SK-N-SH (cell line): ENCODE results near the gene KY. TPM values are rescaled to one million over a fixed set of nuclear protein-coding genes. Genes with fewer than 3 reads are reported as not detected.

Source experiments
- CTCF ChIA-PET: fragments of 300-600, 350-600 bp; formaldehyde crosslinking; extraction: SDS; loops from one replicate; lab custom pipeline; 2021; lab: Yijun Ruan, JAX
- POLR2A ChIA-PET: fragments of 350-600 bp; sonication (Branson Sonifier 250); formaldehyde crosslinking; extraction: SDS; loops from one replicate; lab custom pipeline; 2020; ENCODE audit warnings: antibody characterized with exemption, inconsistent platforms; lab: Yijun Ruan, JAX
- DNase-seq: peaks from one replicate; pipeline ENCODE4 v3.0.0; 2012
- H2AFZ ChIP-seq: fragments of 200-600 bp; sonication (generic); 2 replicates; pipeline ENCODE4 v1.8.1; 2016; ENCODE audit warnings: antibody characterized with exemption, mild to moderate bottlenecking, low read depth
- H3F3A ChIP-seq: fragments of 200-600 bp; sonication (generic); replicated peaks from 2 replicates; pipeline ENCODE3; 2016; ENCODE audit warnings: antibody characterized with exemption, mild to moderate bottlenecking; ENCODE audit not compliant: insufficient read depth
- H3K27ac ChIP-seq, 2 experiments: fragments of 200-500 bp in 1 of 2; fragments of 200-600 bp in 1 of 2; sonication (Bioruptor generic) in 1 of 2; sonication (generic), shearing (Covaris generic) in 1 of 2; 2 replicates each; pipeline versions ENCODE4 v1.5.1 to v1.6.1; 2014 to 2016; ENCODE audit warnings: low read depth in 2 of 2, inconsistent platforms in 1 of 2, low read length in 1 of 2, mild to moderate bottlenecking in 1 of 2, mixed read lengths in 1 of 2
- H3K27me3 ChIP-seq: fragments of 200-600 bp; sonication (generic), shearing (Covaris generic); 2 replicates; pipeline ENCODE4 v1.6.1; 2016; ENCODE audit warnings: mixed run types; ENCODE audit not compliant: insufficient read depth
- H3K36me3 ChIP-seq, 2 experiments: fragments of 200-500 bp in 1 of 2; fragments of 200-600 bp in 1 of 2; sonication (Bioruptor generic) in 1 of 2; sonication (generic) in 1 of 2; replicated peaks in 1 of 2; 2 replicates each; pipeline versions ENCODE3 to v1.5.1; 2014 to 2016; ENCODE audit warnings: low read length in 1 of 2, mild to moderate bottlenecking in 1 of 2; ENCODE audit not compliant: insufficient read depth in 2 of 2, control insufficient read depth in 1 of 2
- H3K4me1 ChIP-seq, 2 experiments: fragments of 200-500 bp in 1 of 2; fragments of 200-600 bp in 1 of 2; sonication (Bioruptor generic) in 1 of 2; sonication (generic), shearing (Covaris generic) in 1 of 2; 2 replicates each; pipeline versions ENCODE4 v1.5.1 to v1.6.1; 2014 to 2016; ENCODE audit warnings: low read depth in 1 of 2, low read length in 1 of 2, mixed run types in 1 of 2; ENCODE audit not compliant: insufficient read depth in 2 of 2, control insufficient read depth in 1 of 2
- H3K4me2 ChIP-seq: fragments of 200-600 bp; sonication (generic), shearing (Covaris generic); 2 replicates; pipeline ENCODE4 v1.6.1; 2017; ENCODE audit warnings: mixed run types
- H3K4me3 ChIP-seq, 2 experiments: fragments of 200-500 bp in 1 of 2; fragments of 200-600 bp in 1 of 2; sonication (Bioruptor generic) in 1 of 2; sonication (generic), shearing (Covaris generic) in 1 of 2; 2 replicates each; pipeline versions ENCODE4 v1.5.1 to v1.8.1; 2014 to 2016; ENCODE audit warnings: low read depth in 2 of 2, inconsistent platforms in 1 of 2, low read length in 1 of 2, mild to moderate bottlenecking in 1 of 2, mixed read lengths in 1 of 2, moderate library complexity in 1 of 2
- H3K79me2 ChIP-seq: fragments of 200-600 bp; sonication (generic); 2 replicates; pipeline ENCODE4 v1.8.1; 2017; ENCODE audit warnings: mild to moderate bottlenecking; ENCODE audit not compliant: insufficient read depth
- H3K9ac ChIP-seq: fragments of 200-600 bp; sonication (generic); 2 replicates; pipeline ENCODE4 v1.6.1; 2017; ENCODE audit warnings: mixed run types
- H3K9me2 ChIP-seq: fragments of 200-600 bp; sonication (generic); 2 replicates; pipeline ENCODE4 v1.6.1; 2017; ENCODE audit warnings: mixed run types
- H3K9me3 ChIP-seq: fragments of 200-600 bp; sonication (generic); 2 replicates; pipeline ENCODE4 v1.6.1; 2017; ENCODE audit warnings: mixed run types, mild to moderate bottlenecking, moderate library complexity
- H4K20me1 ChIP-seq: fragments of 200-600 bp; sonication (generic); 2 replicates; pipeline ENCODE4 v1.6.1; 2017; ENCODE audit warnings: mild to moderate bottlenecking, mixed run types; ENCODE audit not compliant: insufficient read depth
- ELF1 ChIP-seq: IDR thresholded peaks from 2 replicates; pipeline ENCODE4 v1.4.0; 2012
- EP300 ChIP-seq, 2 experiments: IDR thresholded peaks; 2 replicates each; pipeline versions ENCODE4 v1.4.0 to v1.6.1; 2012; ENCODE audit warnings: borderline replicate concordance in 1 of 2, low read depth in 1 of 2, low read length in 1 of 2
- EZH2phosphoT487 ChIP-seq: fragments of 200-600 bp; sonication (generic); IDR thresholded peaks from 2 replicates; pipeline ENCODE4 v1.6.1; 2017; ENCODE audit warnings: low read depth, mixed run types, mild to moderate bottlenecking, antibody characterized with exemption, moderate library complexity, borderline replicate concordance
- MEF2A ChIP-seq: IDR thresholded peaks from 2 replicates; pipeline ENCODE4 v1.4.0; 2012; ENCODE audit warnings: low read depth, borderline replicate concordance
- MXI1 ChIP-seq: IDR thresholded peaks from 2 replicates; pipeline ENCODE4 v1.6.1; 2012; ENCODE audit warnings: mild to moderate bottlenecking, low read depth, low read length, improper control_type of control experiment
- NFIC ChIP-seq: IDR thresholded peaks from 2 replicates; pipeline ENCODE4 v1.4.0; 2012; ENCODE audit warnings: borderline replicate concordance
- NRF1 ChIP-seq: IDR thresholded peaks from 2 replicates; pipeline ENCODE4 v1.6.1; 2012; ENCODE audit warnings: low read depth, mild to moderate bottlenecking, low read length
- RCOR1 ChIP-seq: fragments of 150-350 bp; IDR thresholded peaks from 2 replicates; pipeline ENCODE4 v1.6.1; 2017; ENCODE audit warnings: antibody characterized with exemption, low read length
- SMC3 ChIP-seq: IDR thresholded peaks from 2 replicates; pipeline ENCODE4 v1.6.1; 2012; ENCODE audit warnings: low read depth, low read length, improper control_type of control experiment
- TAF1 ChIP-seq: IDR thresholded peaks from 2 replicates; pipeline ENCODE4 v1.6.1; 2012; ENCODE audit warnings: low read depth, mild to moderate bottlenecking, low read length, moderate library complexity, borderline replicate concordance
- TEAD4 ChIP-seq: IDR thresholded peaks from 2 replicates; pipeline ENCODE4 v1.4.0; 2012; ENCODE audit warnings: mild to moderate bottlenecking, borderline replicate concordance; ENCODE audit not compliant: insufficient read depth
- USF1 ChIP-seq: IDR thresholded peaks from 2 replicates; pipeline ENCODE4 v1.4.0; 2012; ENCODE audit warnings: low read depth, borderline replicate concordance
- YY1 ChIP-seq: IDR thresholded peaks from 2 replicates; pipeline ENCODE4 v1.4.0; 2012; ENCODE audit warnings: low read depth, mild to moderate bottlenecking
- WGBS: methylation state at CpG from one replicate; pipeline ENCODE4 v1.1.6; 2017; ENCODE audit warnings: low lambda C conversion rate; 5-methylcytosine and 5-hydroxymethylcytosine counted together
- polyA plus RNA-seq, 3 experiments: library from polyadenylated mRNA; depleted of rRNA; stranded (reverse); fragments of >200 nt; gene quantifications; 2 replicates each; pipeline ENCODE4 v1.2.3, GENCODE V29; 2012
- TF ChIP-seq, protein P1 (sequence below): fragments of 150-350 bp; IDR thresholded peaks from 2 replicates; pipeline ENCODE4 v1.6.1; 2017; ENCODE audit warnings: antibody characterized with exemption, low read length, low read depth, borderline replicate concordance
- TF ChIP-seq, protein P2 (sequence below): IDR thresholded peaks from 2 replicates; pipeline ENCODE4 v1.4.0; 2012; ENCODE audit warnings: low read depth
- TF ChIP-seq, protein P3 (sequence below): IDR thresholded peaks from 2 replicates; pipeline ENCODE4 v1.6.1; 2012; ENCODE audit warnings: mild to moderate bottlenecking, low read depth, low read length, moderate library complexity
- TF ChIP-seq, protein P4 (sequence below): IDR thresholded peaks from 2 replicates; pipeline ENCODE4 v1.4.0; 2012; ENCODE audit warnings: low read depth, borderline replicate concordance

The KY gene
- polyA plus RNA-seq, 1 of the 3 experiments (the other 2 are of a cell fraction): 2.4 TPM

- Histone ChIP-seq H3K36me3 (no peaks in the 10 kb centered on the region), H3K4me2 (no peak overlapping the region), H2AFZ (no peak overlapping the region), H3K79me2 (no peaks in the 10 kb centered on the region), H3K27me3 (no peaks in the 10 kb centered on the region), H3K9me2 (no peaks in the 10 kb centered on the region), H3K4me3 (no peak overlapping the region), H3K4me1 (peaks cover 0 to 21% of the 10 kb centered on the region in 2 experiments; a peak in 1 of 4 replicates), H4K20me1 (no peaks in the 10 kb centered on the region), H3K9ac (no peak overlapping the region), H3K9me3 (no peaks in the 10 kb centered on the region), H3K27ac (no peak overlapping the region), H3F3A (no peaks in the 10 kb centered on the region)
- ChIA-PET POLR2A (no interaction called here), CTCF (interaction anchor here (0.6 to 1.1 kb wide), 2 partner anchors 11 to 187 kb away, joined by 3 to 5 read pairs; partner anchors contain the start of gene EPHB1)
- no peak for TF ChIP-seq MXI1
- no peak for TF ChIP-seq NRF1
- TF ChIP-seq NFIC: no peak
- TF ChIP-seq, protein P1, sequence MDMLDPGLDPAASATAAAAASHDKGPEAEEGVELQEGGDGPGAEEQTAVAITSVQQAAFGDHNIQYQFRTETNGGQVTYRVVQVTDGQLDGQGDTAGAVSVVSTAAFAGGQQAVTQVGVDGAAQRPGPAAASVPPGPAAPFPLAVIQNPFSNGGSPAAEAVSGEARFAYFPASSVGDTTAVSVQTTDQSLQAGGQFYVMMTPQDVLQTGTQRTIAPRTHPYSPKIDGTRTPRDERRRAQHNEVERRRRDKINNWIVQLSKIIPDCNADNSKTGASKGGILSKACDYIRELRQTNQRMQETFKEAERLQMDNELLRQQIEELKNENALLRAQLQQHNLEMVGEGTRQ: no peak
- no peak for TF ChIP-seq EZH2phosphoT487
- no peak for TF ChIP-seq USF1
- TF ChIP-seq, protein P2, sequence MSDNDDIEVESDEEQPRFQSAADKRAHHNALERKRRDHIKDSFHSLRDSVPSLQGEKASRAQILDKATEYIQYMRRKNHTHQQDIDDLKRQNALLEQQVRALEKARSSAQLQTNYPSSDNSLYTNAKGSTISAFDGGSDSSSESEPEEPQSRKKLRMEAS: no peak
- TF ChIP-seq YY1: no peak
- TF ChIP-seq, protein P3, sequence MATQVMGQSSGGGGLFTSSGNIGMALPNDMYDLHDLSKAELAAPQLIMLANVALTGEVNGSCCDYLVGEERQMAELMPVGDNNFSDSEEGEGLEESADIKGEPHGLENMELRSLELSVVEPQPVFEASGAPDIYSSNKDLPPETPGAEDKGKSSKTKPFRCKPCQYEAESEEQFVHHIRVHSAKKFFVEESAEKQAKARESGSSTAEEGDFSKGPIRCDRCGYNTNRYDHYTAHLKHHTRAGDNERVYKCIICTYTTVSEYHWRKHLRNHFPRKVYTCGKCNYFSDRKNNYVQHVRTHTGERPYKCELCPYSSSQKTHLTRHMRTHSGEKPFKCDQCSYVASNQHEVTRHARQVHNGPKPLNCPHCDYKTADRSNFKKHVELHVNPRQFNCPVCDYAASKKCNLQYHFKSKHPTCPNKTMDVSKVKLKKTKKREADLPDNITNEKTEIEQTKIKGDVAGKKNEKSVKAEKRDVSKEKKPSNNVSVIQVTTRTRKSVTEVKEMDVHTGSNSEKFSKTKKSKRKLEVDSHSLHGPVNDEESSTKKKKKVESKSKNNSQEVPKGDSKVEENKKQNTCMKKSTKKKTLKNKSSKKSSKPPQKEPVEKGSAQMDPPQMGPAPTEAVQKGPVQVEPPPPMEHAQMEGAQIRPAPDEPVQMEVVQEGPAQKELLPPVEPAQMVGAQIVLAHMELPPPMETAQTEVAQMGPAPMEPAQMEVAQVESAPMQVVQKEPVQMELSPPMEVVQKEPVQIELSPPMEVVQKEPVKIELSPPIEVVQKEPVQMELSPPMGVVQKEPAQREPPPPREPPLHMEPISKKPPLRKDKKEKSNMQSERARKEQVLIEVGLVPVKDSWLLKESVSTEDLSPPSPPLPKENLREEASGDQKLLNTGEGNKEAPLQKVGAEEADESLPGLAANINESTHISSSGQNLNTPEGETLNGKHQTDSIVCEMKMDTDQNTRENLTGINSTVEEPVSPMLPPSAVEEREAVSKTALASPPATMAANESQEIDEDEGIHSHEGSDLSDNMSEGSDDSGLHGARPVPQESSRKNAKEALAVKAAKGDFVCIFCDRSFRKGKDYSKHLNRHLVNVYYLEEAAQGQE: no peak
- no peak for TF ChIP-seq TAF1
- TF ChIP-seq SMC3: no peak
- TF ChIP-seq RCOR1: no peak
- no peak for TF ChIP-seq ELF1
- TF ChIP-seq TEAD4: no peak
- no peak for TF ChIP-seq MEF2A
- TF ChIP-seq, protein P4, sequence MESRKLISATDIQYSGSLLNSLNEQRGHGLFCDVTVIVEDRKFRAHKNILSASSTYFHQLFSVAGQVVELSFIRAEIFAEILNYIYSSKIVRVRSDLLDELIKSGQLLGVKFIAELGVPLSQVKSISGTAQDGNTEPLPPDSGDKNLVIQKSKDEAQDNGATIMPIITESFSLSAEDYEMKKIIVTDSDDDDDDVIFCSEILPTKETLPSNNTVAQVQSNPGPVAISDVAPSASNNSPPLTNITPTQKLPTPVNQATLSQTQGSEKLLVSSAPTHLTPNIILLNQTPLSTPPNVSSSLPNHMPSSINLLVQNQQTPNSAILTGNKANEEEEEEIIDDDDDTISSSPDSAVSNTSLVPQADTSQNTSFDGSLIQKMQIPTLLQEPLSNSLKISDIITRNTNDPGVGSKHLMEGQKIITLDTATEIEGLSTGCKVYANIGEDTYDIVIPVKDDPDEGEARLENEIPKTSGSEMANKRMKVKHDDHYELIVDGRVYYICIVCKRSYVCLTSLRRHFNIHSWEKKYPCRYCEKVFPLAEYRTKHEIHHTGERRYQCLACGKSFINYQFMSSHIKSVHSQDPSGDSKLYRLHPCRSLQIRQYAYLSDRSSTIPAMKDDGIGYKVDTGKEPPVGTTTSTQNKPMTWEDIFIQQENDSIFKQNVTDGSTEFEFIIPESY: no peak
- no peak for TF ChIP-seq EP300 (IDR thresholded peaks at IDR 0.05; ENCODE audit: borderline replicate concordance in 1 of 2, low read depth in 1 of 2, low read length in 1 of 2)
- no peak for DNase-seq
- WGBS: 93% methylated on average over 5 of the region's 6 CpGs
Observed at GRCh38 chr3:134608023-134608770, 42.6 kb downstream of the KY start.
